GM18861 (cell line): ENCODE results near the gene STX1B.

ENCODE experiments used
- ATAC-seq: cut with Tn5 transposase; IDR thresholded peaks from one replicate; pipeline ENCODE4 v1.9.1; 2021; ENCODE audit not compliant: unreplicated experiment

The STX1B gene

GRCh38 chr16:30980434-30980833, 30.0 kb downstream of the STX1B start:
- ATAC-seq = no peak

DNA sequence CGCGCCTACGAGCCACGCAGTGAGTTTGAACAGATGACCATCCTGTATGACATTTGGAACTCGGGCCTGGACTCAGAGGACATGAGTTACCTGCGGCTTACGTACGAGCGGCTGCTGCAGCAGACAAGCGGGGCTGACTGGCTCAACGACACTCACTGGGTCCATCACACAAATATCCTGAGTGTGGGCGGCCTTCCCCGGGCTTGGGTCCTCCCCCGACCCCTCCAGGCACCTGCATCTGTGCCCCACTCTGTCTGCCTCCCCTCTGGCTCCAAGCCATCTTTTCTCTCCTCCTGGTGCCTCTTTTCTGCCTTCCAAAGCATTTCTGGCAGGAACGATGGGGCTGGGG, 30.4 kb downstream of the STX1B start:
- no peak for ATAC-seq

GRCh38 chr16:30979170-30980022, 31.0 kb downstream of the STX1B start:
- no peak for ATAC-seq

DNA sequence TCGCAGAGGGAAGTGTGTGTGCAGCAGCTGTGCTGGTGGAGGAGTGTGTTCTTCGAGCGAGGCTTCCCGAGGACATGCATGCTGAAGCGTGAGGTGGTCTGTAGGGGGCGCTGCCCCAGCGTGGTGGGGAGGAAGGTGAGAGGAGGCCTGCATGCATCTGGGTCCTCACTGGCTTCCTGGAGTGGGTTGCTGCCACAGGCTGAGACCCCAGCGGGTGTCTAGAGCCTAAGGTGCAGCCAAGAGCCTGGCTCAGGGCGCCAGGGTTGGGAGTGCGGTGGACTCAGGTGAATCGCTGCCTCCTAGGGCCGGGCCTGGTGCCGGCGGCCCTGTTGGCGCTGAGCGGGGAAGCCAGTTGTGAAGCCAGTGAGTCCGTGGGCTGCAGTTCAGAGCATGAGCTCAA, 32.9 kb downstream of the STX1B start:
- no peak for ATAC-seq

DNA sequence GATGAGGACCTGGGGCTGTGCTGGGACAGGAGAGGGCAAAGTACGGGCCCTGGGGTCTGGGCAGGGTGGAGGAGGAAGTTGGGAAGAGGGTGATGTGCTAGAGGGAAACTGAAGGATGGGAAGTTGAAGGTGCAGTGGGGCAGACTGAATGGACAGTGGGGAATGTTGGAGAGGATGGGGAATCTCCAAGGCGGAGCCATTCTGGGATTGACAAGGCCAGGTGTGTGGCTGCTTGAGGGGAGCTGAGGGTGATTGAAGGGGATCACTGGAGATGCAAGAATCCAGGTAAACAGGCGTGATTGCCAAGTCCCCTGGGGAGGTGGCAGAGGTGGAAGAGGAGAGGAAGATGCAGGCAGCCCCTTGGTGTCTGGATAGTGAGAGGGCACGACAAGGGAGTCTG, 34.0 kb downstream of the STX1B start:
- ATAC-seq = no peak

DNA sequence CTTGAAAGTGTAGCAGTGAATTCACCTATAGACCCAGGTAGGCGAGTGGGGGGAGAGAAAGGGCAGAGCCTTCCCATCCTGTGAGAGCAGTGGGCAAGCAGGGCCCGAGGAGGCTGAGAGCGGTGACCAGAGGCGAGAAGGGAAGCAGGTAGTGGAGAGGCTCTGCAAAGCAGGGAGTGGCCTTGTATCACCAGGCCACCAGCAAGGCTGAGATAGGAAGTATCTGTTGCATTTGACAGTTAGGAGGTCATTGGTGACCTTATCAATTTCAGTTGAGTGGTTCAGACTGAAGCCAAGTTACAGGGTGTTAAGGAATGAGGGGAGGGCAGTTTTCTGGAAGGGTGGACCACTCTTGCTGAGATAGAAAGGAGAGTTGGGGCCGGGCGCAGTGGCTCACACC, 36.1 kb downstream of the STX1B start:
- ATAC-seq = no peak

DNA sequence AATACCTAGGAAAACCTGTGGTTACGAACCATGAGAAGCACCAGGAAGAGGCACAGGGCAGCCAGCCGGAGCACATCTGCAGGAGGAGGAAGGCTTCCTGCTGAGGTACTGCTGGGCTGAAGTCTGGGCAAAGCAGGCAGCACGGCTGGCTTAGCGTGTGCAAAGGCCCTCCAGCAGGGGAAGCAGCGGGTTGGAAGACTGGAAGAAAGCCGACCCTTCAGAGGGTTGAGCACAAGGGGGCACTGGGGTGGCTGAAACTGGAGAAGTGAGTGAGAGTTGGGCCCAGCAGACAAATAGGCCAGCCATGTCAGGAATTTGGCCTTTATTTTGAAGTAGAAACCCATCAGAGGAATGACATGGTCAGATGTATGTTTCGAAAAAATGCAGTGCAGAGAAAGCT, 37.6 kb downstream of the STX1B start:
- ATAC-seq = no peak

DNA sequence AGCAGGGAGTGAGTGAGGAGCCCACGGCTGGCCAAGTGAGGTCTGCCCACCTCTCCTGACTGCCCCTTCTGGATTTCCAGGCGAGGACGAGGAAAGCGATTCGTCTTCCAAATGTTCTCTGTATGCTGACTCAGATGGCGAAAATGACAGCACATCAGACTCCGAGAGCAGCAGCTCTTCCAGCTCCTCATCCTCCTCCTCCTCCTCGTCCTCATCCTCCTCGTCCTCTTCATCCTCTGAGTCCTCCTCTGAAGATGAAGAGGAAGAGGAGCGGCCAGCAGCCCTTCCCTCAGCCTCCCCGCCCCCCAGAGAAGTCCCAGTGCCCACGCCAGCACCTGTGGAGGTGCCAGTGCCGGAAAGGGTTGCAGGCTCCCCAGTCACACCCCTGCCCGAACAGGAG, 39.1 kb downstream of the STX1B start:
- no peak for ATAC-seq

DNA sequence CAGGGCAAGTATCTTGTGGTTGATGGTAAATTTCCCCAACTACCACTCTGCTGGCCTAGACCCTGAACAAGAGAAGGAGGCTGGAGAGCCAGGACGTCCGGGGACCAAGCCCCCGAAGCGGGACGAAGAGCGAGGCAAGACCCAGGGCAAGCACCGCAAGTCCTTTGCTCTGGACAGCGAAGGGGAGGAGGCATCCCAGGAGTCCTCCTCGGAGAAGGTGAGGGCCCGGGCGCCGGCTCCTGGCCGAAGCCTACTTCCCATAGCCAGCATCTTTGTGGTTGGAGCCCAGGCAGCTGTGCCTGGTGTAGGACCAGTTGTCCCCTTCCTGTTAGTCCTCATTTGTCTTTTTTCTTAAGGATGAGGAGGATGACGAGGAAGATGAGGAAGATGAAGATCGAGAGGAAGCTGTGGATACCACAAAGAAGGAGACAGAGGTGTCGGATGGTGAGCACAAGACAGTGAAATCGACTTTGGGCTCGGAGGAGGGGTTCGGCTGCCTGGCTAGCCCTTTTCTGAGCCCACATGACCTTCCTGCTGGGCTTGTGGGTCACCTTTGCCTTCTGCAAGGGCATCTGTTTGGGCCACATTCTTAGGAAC, 41.1 kb downstream of the STX1B start:
- ATAC-seq = no peak

- no peak for ATAC-seq
Measured at GRCh38 chr16:30967795-30968194, 42.6 kb downstream of the STX1B start.

GRCh38 chr16:30966033-30966619, 44.3 kb downstream of the STX1B start:
- no peak for ATAC-seq

GRCh38 chr16:30965436-30965835, 45.0 kb downstream of the STX1B start:
- ATAC-seq = no peak

DNA sequence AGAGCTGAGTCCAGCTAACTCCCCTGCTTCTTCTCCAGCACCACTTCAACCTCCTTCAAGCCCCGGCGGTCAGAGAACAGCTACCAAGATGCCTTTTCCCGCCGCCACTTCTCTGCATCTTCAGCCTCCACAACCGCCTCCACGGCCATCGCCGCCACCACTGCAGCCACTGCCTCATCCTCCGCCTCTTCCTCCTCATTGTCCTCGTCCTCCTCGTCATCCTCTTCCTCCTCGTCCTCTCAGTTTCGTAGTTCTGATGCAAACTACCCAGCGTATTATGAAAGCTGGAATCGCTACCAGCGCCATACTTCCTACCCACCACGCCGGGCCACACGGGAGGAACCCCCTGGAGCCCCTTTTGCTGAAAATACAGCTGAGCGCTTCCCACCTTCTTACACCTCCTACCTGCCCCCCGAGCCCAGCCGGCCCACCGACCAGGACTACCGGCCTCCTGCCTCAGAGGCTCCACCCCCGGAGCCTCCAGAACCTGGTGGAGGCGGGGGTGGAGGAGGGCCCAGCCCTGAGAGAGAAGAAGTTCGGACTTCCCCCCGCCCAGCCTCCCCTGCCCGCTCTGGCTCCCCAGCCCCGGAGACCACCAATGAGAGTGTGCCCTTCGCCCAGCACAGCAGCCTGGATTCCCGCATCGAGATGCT, 45.7 kb downstream of the STX1B start:
- no peak for ATAC-seq

GRCh38 chr16:30963925-30964511, 46.4 kb downstream of the STX1B start:
- ATAC-seq = no peak

DNA sequence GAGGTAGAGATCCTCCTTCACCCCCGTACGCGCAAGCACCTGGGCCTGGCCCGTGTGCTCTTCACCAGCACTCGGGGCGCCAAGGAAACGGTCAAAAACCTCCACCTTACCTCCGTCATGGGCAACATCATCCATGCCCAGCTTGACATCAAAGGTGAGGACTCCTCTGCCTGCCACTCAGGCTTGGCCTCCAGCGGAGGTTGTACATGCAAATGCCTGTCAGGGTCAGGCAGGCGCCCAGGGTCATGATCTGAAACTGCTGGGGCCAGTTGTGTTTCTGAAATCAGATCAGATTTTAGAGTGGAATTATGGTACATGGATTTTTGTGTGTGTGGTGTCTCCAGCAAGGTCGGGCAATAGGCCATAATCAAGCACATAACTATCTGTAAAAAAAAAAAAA, 49.1 kb downstream of the STX1B start:
- ATAC-seq = no peak

- peak; percentile 15 for ATAC-seq
Measured at GRCh38 chr16:30958175-30959079, 52.0 kb downstream of the STX1B start.

- ATAC-seq = peak; percentile 48
Measured at GRCh38 chr16:30957456-30958174, 52.8 kb downstream of the STX1B start, which contains the start of gene SETD1A. Gene SETD1A, plus strand, starts transcription at chr16:30957754. Its CDS starts 978 bp downstream, at chr16:30958732.

GRCh38 chr16:30956601-30957455, 53.6 kb downstream of the STX1B start:
- no peak for ATAC-seq

DNA sequence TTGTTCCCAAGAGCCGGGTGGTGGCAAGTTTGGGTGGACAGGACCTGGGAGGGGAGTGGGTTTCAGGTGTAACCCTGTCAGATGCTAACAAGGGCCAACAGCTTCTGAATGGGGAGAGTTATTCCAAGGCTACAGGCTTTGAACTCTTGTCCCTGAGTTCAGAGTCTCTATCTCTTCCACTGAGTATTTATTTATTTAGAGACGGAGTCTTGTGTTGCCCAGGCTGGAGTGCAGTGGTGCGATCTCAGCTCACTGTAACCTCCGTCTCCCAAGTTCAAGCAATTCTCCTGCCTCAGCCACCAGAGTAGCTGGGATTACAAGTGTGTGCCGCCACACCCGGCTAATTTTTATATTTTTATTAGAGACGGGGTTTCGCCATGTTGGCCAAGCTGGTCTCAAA, 55.4 kb downstream of the STX1B start:
- no peak for ATAC-seq
